HCT116 (cell line): ENCODE results near the gene ZNF230. TPM values are rescaled to one million over a fixed set of nuclear protein-coding genes. Genes with fewer than 3 reads are reported as not detected.

Experiments
- ATAC-seq: fragments of 200-7000 bp; cut with Tn5 transposase; 2 replicates; pipeline ENCODE4 v1.9.1; 2020; ENCODE audit warnings: mild to moderate bottlenecking, moderate library complexity
- BruUV-seq: library from RNA; stranded (reverse); fragments of 400-500 nt; replicated peaks from 2 replicates; lab custom pipeline; 2021; lab: Mats Ljungman, UMichigan
- CTCF ChIA-PET: fragments of 300-600 bp; sonication (Branson Sonifier 250); formaldehyde crosslinking; loops from one replicate; lab custom pipeline; 2021; ENCODE audit warnings: antibody characterized with exemption; lab: Charles Lee
- POLR2A ChIA-PET: fragments of 300-600, 350-600 bp; sonication (Branson Sonifier 250); formaldehyde crosslinking; loops from one replicate; lab custom pipeline; 2021; ENCODE audit warnings: antibody characterized with exemption; lab: Charles Lee
- RAD21 ChIA-PET, 2 experiments: fragments of 300-600 bp; sonication (Branson Sonifier 250); formaldehyde crosslinking; loops; one replicate each; lab custom pipeline; 2023; ENCODE audit warnings: low total read pairs in 2 of 2; ENCODE audit not compliant: uncharacterized antibody in 2 of 2, unreplicated experiment in 2 of 2, low non-redundant PET in 1 of 2; lab: Charles Lee
- DNase-seq: peaks from one replicate; pipeline ENCODE4 v3.0.0-alpha.2; 2010; ENCODE audit warnings: low read depth, low spot score
- H2AFZ ChIP-seq: fragments of 200-600 bp; shearing (Covaris generic), sonication (generic); 2 replicates; pipeline ENCODE4 v1.6.1; 2017; ENCODE audit warnings: low read depth, mixed run types, mixed read lengths, antibody characterized with exemption, low read length; ENCODE audit not compliant: poor library complexity, severe bottlenecking
- H3K27ac ChIP-seq: 2 replicates; pipeline ENCODE4 v1.5.1; 2012; ENCODE audit warnings: low read depth, low read length
- H3K27me3 ChIP-seq: fragments of 200-600 bp; sonication (generic); 2 replicates; pipeline ENCODE4 v1.6.1; 2016; ENCODE audit warnings: mixed run types, low read length, mixed read lengths; ENCODE audit not compliant: insufficient read depth
- H3K36me3 ChIP-seq, 2 experiments: fragments of 200-500 bp in 1 of 2; fragments of 200-600 bp in 1 of 2; sonication (Bioruptor generic) in 1 of 2; sonication (generic) in 1 of 2; 2 replicates each; pipeline versions ENCODE4 v1.5.1 to v1.6.1; 2014 to 2016; ENCODE audit warnings: low read length in 2 of 2, inconsistent platforms in 1 of 2, mixed read lengths in 1 of 2, mixed run types in 1 of 2; ENCODE audit not compliant: insufficient read depth in 2 of 2, control insufficient read depth in 1 of 2
- H3K4me1 ChIP-seq, 2 experiments: fragments of 200-600 bp in 1 of 2; sonication (generic) in 1 of 2; 2 replicates each; pipeline versions ENCODE4 v1.5.1 to v1.6.1; 2012 to 2017; ENCODE audit warnings: low read length in 2 of 2, inconsistent platforms in 1 of 2, mild to moderate bottlenecking in 1 of 2, mixed read lengths in 1 of 2, mixed run types in 1 of 2, moderate library complexity in 1 of 2; ENCODE audit not compliant: insufficient read depth in 2 of 2, control insufficient read depth in 1 of 2
- H3K4me2 ChIP-seq: fragments of 200-600 bp; sonication (generic); 2 replicates; pipeline ENCODE4 v1.6.1; 2017; ENCODE audit warnings: mixed run types, low read length, mixed read lengths
- H3K4me3 ChIP-seq, 2 experiments: fragments of 200-600 bp in 1 of 2; sonication (generic) in 1 of 2; replicated peaks in 1 of 2; 2 replicates each; pipeline ENCODE4 v1.5.1; 2011 to 2016; ENCODE audit warnings: low read length in 2 of 2, control low read depth in 1 of 2, low read depth in 1 of 2, mild to moderate bottlenecking in 1 of 2, mixed read lengths in 1 of 2, mixed run types in 1 of 2
- H3K79me2 ChIP-seq: fragments of 200-600 bp; sonication (generic); 2 replicates; pipeline ENCODE4 v1.6.1; 2017; ENCODE audit warnings: mild to moderate bottlenecking, mixed run types, low read length, moderate library complexity, mixed read lengths; ENCODE audit not compliant: insufficient read depth
- H3K9ac ChIP-seq: fragments of 200-600 bp; sonication (generic); 2 replicates; pipeline ENCODE4 v1.6.1; 2016; ENCODE audit warnings: low read length, mixed read lengths
- H3K9me2 ChIP-seq: fragments of 200-600 bp; sonication (generic), shearing (Covaris generic); 2 replicates; pipeline ENCODE4 v1.6.1; 2017; ENCODE audit warnings: mixed run types, mild to moderate bottlenecking, moderate library complexity; ENCODE audit not compliant: insufficient read depth
- H3K9me3 ChIP-seq, 2 experiments: fragments of 200-500 bp in 1 of 2; fragments of 200-600 bp in 1 of 2; sonication (Bioruptor generic) in 1 of 2; sonication (generic) in 1 of 2; 2 replicates each; pipeline ENCODE4 v1.6.1; 2014 to 2017; ENCODE audit warnings: low read length in 2 of 2, mixed read lengths in 2 of 2, inconsistent platforms in 1 of 2, low read depth in 1 of 2, mild to moderate bottlenecking in 1 of 2, mixed run types in 1 of 2, moderate library complexity in 1 of 2; ENCODE audit not compliant: control insufficient read depth in 1 of 2, insufficient read depth in 1 of 2
- H4K20me1 ChIP-seq: fragments of 200-600 bp; sonication (generic), shearing (Covaris generic); 2 replicates; pipeline ENCODE4 v1.6.1; 2017; ENCODE audit warnings: mixed run types, mild to moderate bottlenecking, moderate library complexity; ENCODE audit not compliant: insufficient read depth
- EZH2 ChIP-seq: fragments of 200-600 bp; sonication (generic); IDR thresholded peaks from 2 replicates; pipeline ENCODE4 v1.6.1; 2017; ENCODE audit warnings: antibody characterized with exemption, mixed run types
- POLR2A ChIP-seq: IDR thresholded peaks from 2 replicates; pipeline ENCODE4 v1.7.0; 2011; ENCODE audit warnings: borderline replicate concordance; ENCODE audit not compliant: insufficient read depth, insufficient read length; ENCODE audit errors: extremely low read depth
- POLR2AphosphoS5 ChIP-seq: IDR thresholded peaks from 2 replicates; pipeline ENCODE4 v1.6.1; 2011; ENCODE audit warnings: mild to moderate bottlenecking, low read depth, low read length, moderate library complexity
- REST ChIP-seq: IDR thresholded peaks from 2 replicates; pipeline ENCODE4 v1.6.1; 2012; ENCODE audit warnings: low read depth
- SIN3A ChIP-seq: IDR thresholded peaks from 2 replicates; pipeline ENCODE4 v1.6.1; 2012; ENCODE audit warnings: low read depth
- SP1 ChIP-seq: IDR thresholded peaks from 2 replicates; pipeline ENCODE4 v1.6.1; 2012; ENCODE audit warnings: low read depth
- TCF7L2 ChIP-seq: IDR thresholded peaks from 2 replicates; pipeline ENCODE4 v1.7.0; 2011; ENCODE audit warnings: borderline replicate concordance, inconsistent platforms; ENCODE audit not compliant: insufficient read depth, insufficient read length; ENCODE audit errors: extremely low read depth
- ZFX ChIP-seq: fragments of 450-650 bp; IDR thresholded peaks from 2 replicates; pipeline ENCODE4 v1.6.1; 2017
- ZNF274 ChIP-seq: fragments of 200-500 bp; sonication (Bioruptor generic); IDR thresholded peaks from 2 replicates; pipeline ENCODE4 v1.6.1; 2014; ENCODE audit warnings: mild to moderate bottlenecking, low read depth, low read length, inconsistent platforms
- intact Hi-C: fragments of 100-400 bp; cut with micrococcal nuclease; formaldehyde crosslinking; loops from 2 replicates; pipeline ENCODE4 v1.10.0; 2022
- total RNA-seq: library from RNA; stranded (reverse); gene quantifications from one replicate; pipeline ENCODE4 v1.2.1, GENCODE V29; 2021; ENCODE audit not compliant: unreplicated experiment
- TF ChIP-seq, protein P1 (sequence below): IDR thresholded peaks from 2 replicates; pipeline ENCODE4 v1.6.1; 2012
- TF ChIP-seq, protein P2 (sequence below), 3 experiments: fragments of 200-600 bp in 1 of 3; sonication (generic) in 1 of 3; IDR thresholded peaks in 2 of 3; conservative IDR thresholded peaks in 1 of 3; 2 replicates each; pipeline ENCODE4 v1.5.1; 2012 to 2017; ENCODE audit warnings: low read depth in 2 of 3, low read length in 2 of 3, antibody characterized with exemption in 1 of 3, borderline replicate concordance in 1 of 3, control low read depth in 1 of 3, mild to moderate bottlenecking in 1 of 3, mixed read lengths in 1 of 3, mixed run types in 1 of 3, moderate library complexity in 1 of 3; ENCODE audit not compliant: insufficient read depth in 1 of 3

The ZNF230 gene
- total RNA-seq, 1 experiment from 2014 or later: 2.8 TPM

DNA sequence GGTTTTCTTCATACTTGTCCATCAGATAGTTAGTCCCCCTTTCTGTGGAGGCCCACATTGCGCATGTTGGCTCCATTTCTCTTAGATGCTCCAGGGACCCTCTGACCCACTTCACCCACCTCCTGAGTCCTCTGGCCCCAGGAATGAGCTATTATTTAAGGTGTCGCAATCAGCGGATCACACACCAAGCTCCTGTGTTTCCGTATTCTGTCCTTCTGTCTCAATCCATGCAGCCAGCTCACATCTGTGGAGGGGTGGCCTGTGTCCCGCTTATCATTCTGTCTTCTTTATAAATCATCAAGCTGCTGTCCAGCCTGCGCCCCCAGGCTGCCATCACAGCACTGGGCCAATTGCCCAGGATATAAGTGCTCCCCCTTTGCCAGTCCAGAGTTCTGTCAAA lies 4.7 kb downstream of the ZNF230 start (continued):
- TF ChIP-seq REST: no peak
- TF ChIP-seq POLR2A: no peak

DNA sequence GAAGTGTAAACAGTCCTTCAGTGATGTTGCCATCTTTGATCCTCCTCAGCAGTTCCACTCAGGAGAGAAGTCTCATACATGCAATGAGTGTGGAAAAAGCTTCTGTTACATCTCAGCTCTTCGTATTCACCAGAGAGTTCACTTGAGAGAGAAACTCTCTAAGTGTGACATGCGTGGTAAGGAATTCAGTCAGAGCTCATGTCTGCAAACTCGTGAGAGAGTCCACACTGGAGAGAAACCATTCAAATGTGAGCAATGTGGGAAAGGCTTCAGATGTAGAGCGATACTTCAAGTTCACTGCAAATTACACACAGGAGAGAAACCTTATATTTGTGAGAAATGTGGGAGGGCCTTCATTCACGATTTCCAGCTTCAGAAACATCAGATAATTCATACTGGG lies 7.7 kb downstream of the ZNF230 start:
- no peak overlapping the region for H3K4me3 ChIP-seq
- RAD21 ChIA-PET: no interaction called here
- TF ChIP-seq TCF7L2: no peak
- TF ChIP-seq SP1: no peak
- no peak for TF ChIP-seq EZH2
- no peak for TF ChIP-seq SIN3A
- TF ChIP-seq, protein P1, sequence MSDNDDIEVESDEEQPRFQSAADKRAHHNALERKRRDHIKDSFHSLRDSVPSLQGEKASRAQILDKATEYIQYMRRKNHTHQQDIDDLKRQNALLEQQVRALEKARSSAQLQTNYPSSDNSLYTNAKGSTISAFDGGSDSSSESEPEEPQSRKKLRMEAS: no peak
- TF ChIP-seq ZNF274: no peak
- TF ChIP-seq, protein P2, sequence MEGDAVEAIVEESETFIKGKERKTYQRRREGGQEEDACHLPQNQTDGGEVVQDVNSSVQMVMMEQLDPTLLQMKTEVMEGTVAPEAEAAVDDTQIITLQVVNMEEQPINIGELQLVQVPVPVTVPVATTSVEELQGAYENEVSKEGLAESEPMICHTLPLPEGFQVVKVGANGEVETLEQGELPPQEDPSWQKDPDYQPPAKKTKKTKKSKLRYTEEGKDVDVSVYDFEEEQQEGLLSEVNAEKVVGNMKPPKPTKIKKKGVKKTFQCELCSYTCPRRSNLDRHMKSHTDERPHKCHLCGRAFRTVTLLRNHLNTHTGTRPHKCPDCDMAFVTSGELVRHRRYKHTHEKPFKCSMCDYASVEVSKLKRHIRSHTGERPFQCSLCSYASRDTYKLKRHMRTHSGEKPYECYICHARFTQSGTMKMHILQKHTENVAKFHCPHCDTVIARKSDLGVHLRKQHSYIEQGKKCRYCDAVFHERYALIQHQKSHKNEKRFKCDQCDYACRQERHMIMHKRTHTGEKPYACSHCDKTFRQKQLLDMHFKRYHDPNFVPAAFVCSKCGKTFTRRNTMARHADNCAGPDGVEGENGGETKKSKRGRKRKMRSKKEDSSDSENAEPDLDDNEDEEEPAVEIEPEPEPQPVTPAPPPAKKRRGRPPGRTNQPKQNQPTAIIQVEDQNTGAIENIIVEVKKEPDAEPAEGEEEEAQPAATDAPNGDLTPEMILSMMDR (IDR thresholded peaks at IDR 0.05 in 2 of 3, conservative IDR thresholded peaks at IDR 0.05 in 1 of 3; ENCODE audit: borderline replicate concordance in 1 of 3, insufficient read depth in 1 of 3, low read depth in 2 of 3, low read length in 2 of 3): no peak
- no peak for TF ChIP-seq ZFX
- no peak for TF ChIP-seq POLR2AphosphoS5
- no peak overlapping the region for H3K9ac ChIP-seq
- no TSS peak for BruUV-seq
- ATAC-seq (no peak), DNase-seq (no peak)
- no peaks in the 10 kb centered on the region for H3K27me3 ChIP-seq
- no peaks in the 10 kb centered on the region for H3K4me1 ChIP-seq
- intact Hi-C loops: no loop called here
- H3K79me2 ChIP-seq: no peaks in the 10 kb centered on the region
- CTCF ChIA-PET: no interaction called here
- no peaks in the 10 kb centered on the region for H3K9me2 ChIP-seq
- H3K4me2 ChIP-seq: no peak overlapping the region
- H4K20me1 ChIP-seq: no peaks in the 10 kb centered on the region
- peaks cover 14 to 32% of the 10 kb centered on the region in 2 experiments for H3K36me3 ChIP-seq
- POLR2A ChIA-PET: no interaction called here
- no peak overlapping the region for H2AFZ ChIP-seq
- no peak overlapping the region for H3K27ac ChIP-seq
- H3K9me3 ChIP-seq: peaks cover 13% of the 10 kb centered on the region in 2 experiments; a peak in 3 of 4 replicates
